ENCODE results near the gene TMEM41B.

DNA sequence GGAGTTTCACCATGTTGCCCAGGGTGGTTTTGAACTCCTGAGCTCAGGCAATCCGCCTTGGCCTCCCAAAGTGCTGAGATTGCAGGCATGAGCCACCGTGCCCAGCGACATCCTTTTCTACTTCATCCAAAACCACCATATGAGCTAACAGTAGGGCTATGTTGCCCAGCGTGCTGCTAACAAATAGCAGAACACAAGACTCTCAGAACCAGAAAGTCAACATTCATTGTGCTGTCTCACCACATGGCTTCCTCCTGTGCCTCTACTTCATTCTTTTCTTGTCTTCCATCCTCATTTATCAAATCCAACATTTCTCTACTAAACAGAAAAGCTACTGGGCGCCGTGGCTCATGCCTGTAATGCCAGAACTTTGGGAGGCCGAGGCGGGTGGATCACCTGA, 37.2 kb downstream of the TMEM41B start:
- TF ChIP-seq, protein P1, sequence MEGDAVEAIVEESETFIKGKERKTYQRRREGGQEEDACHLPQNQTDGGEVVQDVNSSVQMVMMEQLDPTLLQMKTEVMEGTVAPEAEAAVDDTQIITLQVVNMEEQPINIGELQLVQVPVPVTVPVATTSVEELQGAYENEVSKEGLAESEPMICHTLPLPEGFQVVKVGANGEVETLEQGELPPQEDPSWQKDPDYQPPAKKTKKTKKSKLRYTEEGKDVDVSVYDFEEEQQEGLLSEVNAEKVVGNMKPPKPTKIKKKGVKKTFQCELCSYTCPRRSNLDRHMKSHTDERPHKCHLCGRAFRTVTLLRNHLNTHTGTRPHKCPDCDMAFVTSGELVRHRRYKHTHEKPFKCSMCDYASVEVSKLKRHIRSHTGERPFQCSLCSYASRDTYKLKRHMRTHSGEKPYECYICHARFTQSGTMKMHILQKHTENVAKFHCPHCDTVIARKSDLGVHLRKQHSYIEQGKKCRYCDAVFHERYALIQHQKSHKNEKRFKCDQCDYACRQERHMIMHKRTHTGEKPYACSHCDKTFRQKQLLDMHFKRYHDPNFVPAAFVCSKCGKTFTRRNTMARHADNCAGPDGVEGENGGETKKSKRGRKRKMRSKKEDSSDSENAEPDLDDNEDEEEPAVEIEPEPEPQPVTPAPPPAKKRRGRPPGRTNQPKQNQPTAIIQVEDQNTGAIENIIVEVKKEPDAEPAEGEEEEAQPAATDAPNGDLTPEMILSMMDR (IDR thresholded peaks at IDR 0.05 in 2 of 3, conservative IDR thresholded peaks at IDR 0.05 in 1 of 3; ENCODE audit: borderline replicate concordance in 1 of 3, insufficient read depth in 1 of 3, low read depth in 2 of 3, low read length in 2 of 3): no peak
- TF ChIP-seq EZH2 (IDR thresholded peaks at IDR 0.05): no peak
- no peak for TF ChIP-seq EZH2phosphoT487 (IDR thresholded peaks at IDR 0.05; ENCODE audit: borderline replicate concordance)
- TF ChIP-seq POLR2AphosphoS5 (IDR thresholded peaks at IDR 0.05; ENCODE audit: low read depth, low read length): no peak
- no peak for TF ChIP-seq ELF1 (IDR thresholded peaks at IDR 0.05; ENCODE audit: borderline replicate concordance, low read depth)
- TF ChIP-seq POLR2A (IDR thresholded peaks at IDR 0.05; ENCODE audit: borderline replicate concordance, extremely low read depth, insufficient read depth, insufficient read length): no peak
- no peak for TF ChIP-seq JUND (IDR thresholded peaks at IDR 0.05)
- TF ChIP-seq SIN3A (IDR thresholded peaks at IDR 0.05; ENCODE audit: low read depth): no peak

All from HCT116 (cell line).